ENCODE results near the gene GPR32. TPM values are rescaled to one million over a fixed set of nuclear protein-coding genes. Genes with fewer than 3 reads are reported as not detected.
A peak's percentile ranks its signal among the peaks of the same experiment; 100 is the strongest.
"Not testable (repeated sequence)": the region's sequence is repeated elsewhere in the genome, so short reads cannot be mapped to it uniquely, and the experiment has no call there.

Gene GPR32
- total RNA-seq, 1 donor from 2014 or later = not detected

DNA sequence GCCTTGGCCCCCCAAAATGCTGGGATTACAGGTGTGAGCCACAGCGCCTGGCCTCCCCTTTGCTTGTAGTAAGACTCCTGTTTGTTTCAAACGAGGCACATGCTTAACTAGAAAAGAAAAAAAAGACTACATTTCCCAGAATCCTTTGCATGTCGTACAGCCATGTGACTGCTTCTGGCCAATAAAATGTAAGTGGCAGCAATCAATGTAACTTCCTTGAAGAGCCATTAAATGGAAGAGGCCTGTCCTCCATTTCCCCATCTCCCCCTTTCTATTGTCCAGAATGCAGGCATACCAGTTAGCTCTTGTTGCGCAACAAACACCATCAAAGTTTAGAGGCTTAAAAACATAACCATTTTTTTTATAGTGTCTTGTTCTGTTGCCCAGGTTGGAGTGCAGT is 10.4 kb upstream of the GPR32 start:
- Mint-ChIP-seq H3K4me3 (no peak overlapping the region), H3K9me3 (peaks cover 3% of the 10 kb centered on the region), H3K36me3 (no peaks in the 10 kb centered on the region), H3K27ac (no peak overlapping the region), H3K27me3 (ENCODE audit: insufficient read depth, low read depth) (peaks cover 5% of the 10 kb centered on the region), H3K4me1 (peaks cover 7% of the 10 kb centered on the region)
- DNase-seq (ENCODE audit: low spot score) = peak; percentile 23
- no peak overlapping the region for H2AFZ ChIP-seq (replicated peaks)
- no peak overlapping the region for H3K27ac ChIP-seq
- H3K4me2 ChIP-seq = no peak overlapping the region
- H4K20me1 ChIP-seq (ENCODE audit: low read depth) = no peaks in the 10 kb centered on the region
- H3K79me2 ChIP-seq (ENCODE audit: low read depth) = no peaks in the 10 kb centered on the region
- no peaks in the 10 kb centered on the region for H3K9me3 ChIP-seq (ENCODE audit: low read depth)
- no peak overlapping the region for H3K9ac ChIP-seq
- H3K4me1 ChIP-seq = no peaks in the 10 kb centered on the region
- H3K27me3 ChIP-seq = peaks cover 4% of the 10 kb centered on the region
- no peaks in the 10 kb centered on the region for H3K36me3 ChIP-seq
- TF ChIP-seq EZH2phosphoT487 (IDR thresholded peaks at IDR 0.05) (no peak), EZH2 (IDR thresholded peaks at IDR 0.05) (no peak)
- TF ChIP-seq, protein P1, sequence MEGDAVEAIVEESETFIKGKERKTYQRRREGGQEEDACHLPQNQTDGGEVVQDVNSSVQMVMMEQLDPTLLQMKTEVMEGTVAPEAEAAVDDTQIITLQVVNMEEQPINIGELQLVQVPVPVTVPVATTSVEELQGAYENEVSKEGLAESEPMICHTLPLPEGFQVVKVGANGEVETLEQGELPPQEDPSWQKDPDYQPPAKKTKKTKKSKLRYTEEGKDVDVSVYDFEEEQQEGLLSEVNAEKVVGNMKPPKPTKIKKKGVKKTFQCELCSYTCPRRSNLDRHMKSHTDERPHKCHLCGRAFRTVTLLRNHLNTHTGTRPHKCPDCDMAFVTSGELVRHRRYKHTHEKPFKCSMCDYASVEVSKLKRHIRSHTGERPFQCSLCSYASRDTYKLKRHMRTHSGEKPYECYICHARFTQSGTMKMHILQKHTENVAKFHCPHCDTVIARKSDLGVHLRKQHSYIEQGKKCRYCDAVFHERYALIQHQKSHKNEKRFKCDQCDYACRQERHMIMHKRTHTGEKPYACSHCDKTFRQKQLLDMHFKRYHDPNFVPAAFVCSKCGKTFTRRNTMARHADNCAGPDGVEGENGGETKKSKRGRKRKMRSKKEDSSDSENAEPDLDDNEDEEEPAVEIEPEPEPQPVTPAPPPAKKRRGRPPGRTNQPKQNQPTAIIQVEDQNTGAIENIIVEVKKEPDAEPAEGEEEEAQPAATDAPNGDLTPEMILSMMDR (IDR thresholded peaks at IDR 0.05) = no peak
- no peaks in the 10 kb centered on the region for H3F3A ChIP-seq (ENCODE audit: low read depth)
- H3K4me3 ChIP-seq = no peak overlapping the region

GRCh38 chr19:50761501-50761900 is 8.8 kb upstream of the GPR32 start:
- not testable (repeated sequence) for H3K9ac ChIP-seq; H3K9me3 Mint-ChIP-seq; H3K4me2 ChIP-seq; H3K4me3 Mint-ChIP-seq; DNase-seq (ENCODE audit: low spot score); H3K27me3 Mint-ChIP-seq (ENCODE audit: insufficient read depth, low read depth); H2AFZ ChIP-seq (replicated peaks); H3K27me3 ChIP-seq; H3K27ac Mint-ChIP-seq; H3F3A ChIP-seq (ENCODE audit: low read depth); H3K9me3 ChIP-seq (ENCODE audit: low read depth); H3K36me3 ChIP-seq; H3K27ac ChIP-seq; H3K4me3 ChIP-seq; H3K36me3 Mint-ChIP-seq; H3K79me2 ChIP-seq (ENCODE audit: low read depth); H3K4me1 ChIP-seq; H3K4me1 Mint-ChIP-seq; H4K20me1 ChIP-seq (ENCODE audit: low read depth)

- H3K4me1 ChIP-seq; H3F3A ChIP-seq (ENCODE audit: low read depth); H3K9me3 Mint-ChIP-seq: not testable (repeated sequence)
These were observed 6.7 kb upstream of the GPR32 start for GRCh38 chr19:50763521-50763920.

DNA sequence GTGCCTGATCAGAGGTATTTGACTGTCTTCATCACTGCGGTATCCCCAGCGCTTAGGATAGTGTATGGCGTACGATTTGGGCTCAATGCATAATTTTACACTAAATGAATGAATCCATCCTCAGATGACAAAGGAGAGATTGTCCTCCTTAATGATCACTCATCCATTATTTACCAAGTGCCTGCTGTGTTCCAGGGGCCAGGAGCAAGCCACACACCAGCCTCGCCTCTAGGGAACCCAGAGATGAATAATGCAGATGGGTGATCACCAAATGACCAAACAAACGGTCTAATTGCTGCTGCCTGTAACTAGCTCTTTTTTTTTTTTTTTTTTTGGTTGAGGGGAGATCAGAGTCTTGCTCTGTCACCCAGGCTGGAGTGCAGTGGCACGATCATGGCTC is 5.9 kb upstream of the GPR32 start:
- H3K4me1 ChIP-seq = no peaks in the 10 kb centered on the region
- H3K9me3 ChIP-seq (ENCODE audit: low read depth) = no peaks in the 10 kb centered on the region
- Mint-ChIP-seq H3K27me3 (ENCODE audit: insufficient read depth, low read depth) (peaks cover 6% of the 10 kb centered on the region), H3K36me3 (no peaks in the 10 kb centered on the region), H3K9me3 (peaks cover 3% of the 10 kb centered on the region), H3K4me3 (no peak overlapping the region), H3K4me1 (peaks cover 9% of the 10 kb centered on the region), H3K27ac (no peak overlapping the region)
- H3K36me3 ChIP-seq = no peaks in the 10 kb centered on the region
- H3K27me3 ChIP-seq = no peaks in the 10 kb centered on the region
- TF ChIP-seq, protein P1 (IDR thresholded peaks at IDR 0.05) = no peak
- no peak for TF ChIP-seq EZH2phosphoT487 (IDR thresholded peaks at IDR 0.05)
- TF ChIP-seq EZH2 (IDR thresholded peaks at IDR 0.05) = no peak
- H4K20me1 ChIP-seq (ENCODE audit: low read depth) = no peaks in the 10 kb centered on the region
- no peaks in the 10 kb centered on the region for H3F3A ChIP-seq (ENCODE audit: low read depth)
- H2AFZ ChIP-seq (replicated peaks) = no peak overlapping the region
- no peak overlapping the region for H3K9ac ChIP-seq
- H3K27ac ChIP-seq = no peak overlapping the region
- no peaks in the 10 kb centered on the region for H3K79me2 ChIP-seq (ENCODE audit: low read depth)
- no peak overlapping the region for H3K4me2 ChIP-seq
- no peak overlapping the region for H3K4me3 ChIP-seq
- no peak for DNase-seq (ENCODE audit: low spot score)

More at GRCh38 chr19:50763521-50763920, 6.7 kb upstream of the GPR32 start:
- not testable (repeated sequence) for H3K27me3 Mint-ChIP-seq (ENCODE audit: insufficient read depth, low read depth); H3K36me3 Mint-ChIP-seq; H3K4me3 ChIP-seq; H3K27ac ChIP-seq; DNase-seq (ENCODE audit: low spot score); H4K20me1 ChIP-seq (ENCODE audit: low read depth); H3K27me3 ChIP-seq; H3K4me3 Mint-ChIP-seq; H3K36me3 ChIP-seq; H3K27ac Mint-ChIP-seq; H3K4me2 ChIP-seq; H2AFZ ChIP-seq (replicated peaks); H3K4me1 Mint-ChIP-seq; H3K79me2 ChIP-seq (ENCODE audit: low read depth); H3K9ac ChIP-seq; H3K9me3 ChIP-seq (ENCODE audit: low read depth)

DNA sequence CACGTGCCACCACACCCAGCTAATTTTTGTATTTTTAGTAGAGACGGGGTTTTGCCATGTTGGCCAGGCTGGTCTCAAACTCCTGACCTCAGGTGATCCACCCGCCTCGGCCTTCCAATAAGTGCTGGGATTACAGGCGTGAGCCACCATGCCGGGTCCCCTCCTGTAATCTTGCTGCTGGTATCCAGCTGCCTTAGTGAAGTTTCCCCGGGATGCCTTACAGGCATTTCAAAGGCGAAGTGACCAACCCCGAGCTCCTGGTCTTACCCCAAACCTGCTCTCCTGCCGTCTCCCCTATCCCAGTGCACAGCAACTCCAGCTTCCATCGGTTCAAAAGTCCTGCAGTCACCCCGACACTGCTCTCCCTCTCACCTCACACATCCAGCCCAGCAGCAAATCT is 3.5 kb upstream of the GPR32 start:
- not testable (repeated sequence) for H3K4me1 ChIP-seq; H3K27me3 ChIP-seq; H3F3A ChIP-seq (ENCODE audit: low read depth); H3K27ac Mint-ChIP-seq; H3K9ac ChIP-seq; H3K4me2 ChIP-seq; H4K20me1 ChIP-seq (ENCODE audit: low read depth); H3K27ac ChIP-seq; H3K4me3 ChIP-seq; H3K79me2 ChIP-seq (ENCODE audit: low read depth); H3K27me3 Mint-ChIP-seq (ENCODE audit: insufficient read depth, low read depth); H2AFZ ChIP-seq (replicated peaks); H3K9me3 ChIP-seq (ENCODE audit: low read depth); H3K4me1 Mint-ChIP-seq; H3K36me3 Mint-ChIP-seq; H3K9me3 Mint-ChIP-seq; DNase-seq (ENCODE audit: low spot score); H3K4me3 Mint-ChIP-seq; H3K36me3 ChIP-seq

- not testable (repeated sequence) for H4K20me1 ChIP-seq (ENCODE audit: low read depth); H3F3A ChIP-seq (ENCODE audit: low read depth); H3K4me2 ChIP-seq; H3K27me3 Mint-ChIP-seq (ENCODE audit: insufficient read depth, low read depth); H3K79me2 ChIP-seq (ENCODE audit: low read depth); H3K4me1 ChIP-seq; H3K36me3 Mint-ChIP-seq; DNase-seq (ENCODE audit: low spot score); H3K36me3 ChIP-seq; H3K4me3 ChIP-seq; H3K4me1 Mint-ChIP-seq; H3K9me3 ChIP-seq (ENCODE audit: low read depth); H3K9me3 Mint-ChIP-seq; H3K27ac ChIP-seq; H3K9ac ChIP-seq; H3K27me3 ChIP-seq; H3K4me3 Mint-ChIP-seq; H2AFZ ChIP-seq (replicated peaks)
- H3K27ac Mint-ChIP-seq = peak overlapping the region; percentile 57
These were observed 3.0 kb upstream of the GPR32 start for GRCh38 chr19:50767263-50767662.

All from neural progenitor cell (in vitro differentiated cells).